ENCODE data around the gene UBXN4.
"Not testable (repeated sequence)": the region's sequence is repeated elsewhere in the genome, so short reads cannot be mapped to it uniquely, and the experiment has no call there.

The UBXN4 gene

DNA sequence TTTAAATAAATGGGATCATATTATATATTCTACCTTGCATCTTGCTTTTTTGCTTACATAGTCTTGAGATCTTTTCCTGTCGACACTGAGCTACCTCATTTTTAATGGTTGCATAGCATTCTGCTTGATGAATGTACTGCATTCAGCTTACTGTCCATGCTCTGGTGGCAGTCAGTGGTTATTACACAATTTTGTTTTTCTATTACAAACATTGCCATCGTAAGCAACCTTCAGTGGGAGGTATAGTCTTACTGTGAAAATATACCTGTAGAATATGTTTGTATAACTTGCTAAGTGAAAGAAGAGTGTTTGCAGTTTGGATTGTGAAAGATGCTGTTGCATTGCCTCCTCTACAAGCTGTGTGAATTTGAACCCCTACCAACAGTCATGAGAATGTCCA lies 43.4 kb downstream of the UBXN4 start:
- H3K9ac ChIP-seq (ENCODE audit: insufficient read length, low read depth), result no peak overlapping the region
- TF ChIP-seq ZNF274 (IDR thresholded peaks at IDR 0.05; ENCODE audit: low read depth, low read length) (no peak), YY1 (IDR thresholded peaks at IDR 0.05; ENCODE audit: insufficient read depth, insufficient read length) (no peak), SUZ12 (IDR thresholded peaks at IDR 0.05; ENCODE audit: extremely low read depth, insufficient read depth, insufficient read length) (no peak)
- no peaks in the 10 kb centered on the region for H3K4me1 ChIP-seq (ENCODE audit: insufficient read depth, insufficient read length)
- H3K36me3 ChIP-seq (ENCODE audit: insufficient read depth, insufficient read length, low read length), result peaks cover 58% of the 10 kb centered on the region
- no peaks in the 10 kb centered on the region for H3K9me3 ChIP-seq (ENCODE audit: insufficient read depth, low read length)
- no peak overlapping the region for H3K4me3 ChIP-seq (ENCODE audit: insufficient read length, low read depth)
- H3K27me3 ChIP-seq (ENCODE audit: insufficient read depth, insufficient read length), result no peaks in the 10 kb centered on the region
- no peak for DNase-seq (ENCODE audit: low read depth, low spot score)

DNA sequence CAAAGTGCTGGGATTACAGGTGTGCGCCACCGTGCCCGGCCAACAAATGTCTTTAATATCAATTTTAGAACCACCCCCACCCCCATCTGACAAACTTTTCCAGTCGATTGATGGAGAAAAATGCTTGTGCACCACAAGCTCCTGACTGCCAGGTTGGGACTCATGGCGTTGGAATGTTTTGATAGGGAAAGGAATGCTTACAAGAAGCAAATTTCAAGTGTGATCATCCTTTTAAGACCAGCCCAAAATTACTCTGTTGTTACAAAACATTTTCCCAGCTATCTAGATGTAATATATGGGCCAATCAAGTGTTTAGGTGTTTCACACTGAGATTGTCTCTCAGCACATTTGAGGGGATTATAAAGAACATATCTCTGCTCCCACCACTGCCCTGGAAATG lies 45.2 kb downstream of the UBXN4 start:
- H3K4me1 ChIP-seq (ENCODE audit: insufficient read depth, insufficient read length), result no peaks in the 10 kb centered on the region
- H3K9ac ChIP-seq (ENCODE audit: insufficient read length, low read depth), result no peak overlapping the region
- no peaks in the 10 kb centered on the region for H3K27me3 ChIP-seq (ENCODE audit: insufficient read depth, insufficient read length)
- TF ChIP-seq YY1 (IDR thresholded peaks at IDR 0.05; ENCODE audit: insufficient read depth, insufficient read length), result no peak
- TF ChIP-seq ZNF274 (IDR thresholded peaks at IDR 0.05; ENCODE audit: low read depth, low read length), result no peak
- no peak for TF ChIP-seq SUZ12 (IDR thresholded peaks at IDR 0.05; ENCODE audit: extremely low read depth, insufficient read depth, insufficient read length)
- no peak for DNase-seq (ENCODE audit: low read depth, low spot score)
- H3K9me3 ChIP-seq (ENCODE audit: insufficient read depth, low read length), result no peaks in the 10 kb centered on the region
- H3K36me3 ChIP-seq (ENCODE audit: insufficient read depth, insufficient read length, low read length), result peaks cover 40% of the 10 kb centered on the region
- H3K4me3 ChIP-seq (ENCODE audit: insufficient read length, low read depth), result no peak overlapping the region

DNA sequence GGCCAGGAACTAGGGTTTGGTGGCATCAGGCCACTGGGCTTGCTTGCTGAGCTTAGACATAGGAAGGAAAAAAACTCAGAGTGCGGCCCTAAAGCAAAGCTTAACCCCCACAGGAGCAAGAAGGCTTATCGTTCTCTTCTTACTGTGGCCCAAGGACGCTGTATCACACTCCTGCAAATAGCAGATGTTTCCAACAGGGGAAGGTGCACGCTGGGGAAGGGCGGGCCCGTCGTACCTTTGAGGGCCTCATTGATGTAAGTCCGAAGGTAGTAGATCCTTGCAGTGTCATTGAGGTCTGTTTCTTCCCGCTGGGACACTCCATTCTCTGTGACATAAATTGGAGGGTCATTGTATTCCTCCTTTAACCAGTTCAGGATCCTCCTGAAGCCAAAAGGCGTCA lies 48.8 kb downstream of the UBXN4 start:
- Histone ChIP-seq H3K4me3 (ENCODE audit: insufficient read length, low read depth) (no peak overlapping the region), H3K9me3 (ENCODE audit: insufficient read depth, low read length) (no peaks in the 10 kb centered on the region), H3K4me1 (ENCODE audit: insufficient read depth, insufficient read length) (no peaks in the 10 kb centered on the region), H3K36me3 (ENCODE audit: insufficient read depth, insufficient read length, low read length) (peaks cover 5% of the 10 kb centered on the region), H3K27me3 (ENCODE audit: insufficient read depth, insufficient read length) (no peaks in the 10 kb centered on the region), H3K9ac (ENCODE audit: insufficient read length, low read depth) (no peak overlapping the region)
- no peak for TF ChIP-seq YY1 (IDR thresholded peaks at IDR 0.05; ENCODE audit: insufficient read depth, insufficient read length)
- no peak for TF ChIP-seq SUZ12 (IDR thresholded peaks at IDR 0.05; ENCODE audit: extremely low read depth, insufficient read depth, insufficient read length)
- TF ChIP-seq ZNF274 (IDR thresholded peaks at IDR 0.05; ENCODE audit: low read depth, low read length), result no peak
- DNase-seq (ENCODE audit: low read depth, low spot score), result no peak

DNA sequence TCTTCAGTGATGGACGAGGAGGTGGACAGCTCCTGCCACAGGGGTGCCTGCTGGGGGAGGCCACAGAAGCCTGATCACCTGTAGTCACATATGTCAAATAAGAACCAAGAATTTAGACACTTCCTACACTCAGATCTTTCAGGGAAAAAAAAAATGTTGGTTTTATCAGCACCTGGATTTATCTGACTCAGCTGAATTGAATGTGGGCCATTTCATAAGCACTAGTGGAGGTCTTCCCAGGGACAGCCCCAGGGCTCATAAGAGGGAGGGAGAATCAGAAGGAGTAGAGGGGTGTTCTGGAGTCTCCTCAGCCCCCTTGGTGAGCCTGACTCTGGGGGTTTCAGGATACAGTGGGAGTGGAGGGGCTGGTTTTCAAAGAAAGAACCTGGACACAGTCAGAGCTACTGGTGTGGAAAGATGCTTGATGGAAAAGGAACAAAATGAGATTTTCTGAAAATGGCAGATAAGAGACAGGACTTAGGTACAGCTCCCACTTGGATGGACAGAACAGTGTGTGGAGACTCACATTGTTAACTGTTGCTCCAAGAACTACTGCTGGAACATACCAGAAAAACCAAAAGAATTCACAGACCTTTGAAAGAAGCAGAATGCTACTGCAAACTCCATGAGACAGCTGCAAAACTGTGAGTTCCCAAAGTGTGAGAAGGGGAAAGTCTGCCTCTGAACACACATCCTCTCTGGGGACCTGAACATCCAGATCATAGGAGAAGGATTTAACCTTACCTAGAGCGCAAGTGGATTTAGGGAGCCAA lies 49.9 kb downstream of the UBXN4 start:
- H3K4me3 ChIP-seq (ENCODE audit: insufficient read length, low read depth), result no peak overlapping the region
- no peaks in the 10 kb centered on the region for H3K4me1 ChIP-seq (ENCODE audit: insufficient read depth, insufficient read length)
- H3K27me3 ChIP-seq (ENCODE audit: insufficient read depth, insufficient read length), result no peaks in the 10 kb centered on the region
- H3K9me3 ChIP-seq (ENCODE audit: insufficient read depth, low read length), result no peaks in the 10 kb centered on the region
- no peak for DNase-seq (ENCODE audit: low read depth, low spot score)
- no peak for TF ChIP-seq SUZ12 (IDR thresholded peaks at IDR 0.05; ENCODE audit: extremely low read depth, insufficient read depth, insufficient read length)
- TF ChIP-seq ZNF274 (IDR thresholded peaks at IDR 0.05; ENCODE audit: low read depth, low read length), result no peak
- no peak for TF ChIP-seq YY1 (IDR thresholded peaks at IDR 0.05; ENCODE audit: insufficient read depth, insufficient read length)
- H3K36me3 ChIP-seq (ENCODE audit: insufficient read depth, insufficient read length, low read length), result no peaks in the 10 kb centered on the region
- no peak overlapping the region for H3K9ac ChIP-seq (ENCODE audit: insufficient read length, low read depth)

DNA sequence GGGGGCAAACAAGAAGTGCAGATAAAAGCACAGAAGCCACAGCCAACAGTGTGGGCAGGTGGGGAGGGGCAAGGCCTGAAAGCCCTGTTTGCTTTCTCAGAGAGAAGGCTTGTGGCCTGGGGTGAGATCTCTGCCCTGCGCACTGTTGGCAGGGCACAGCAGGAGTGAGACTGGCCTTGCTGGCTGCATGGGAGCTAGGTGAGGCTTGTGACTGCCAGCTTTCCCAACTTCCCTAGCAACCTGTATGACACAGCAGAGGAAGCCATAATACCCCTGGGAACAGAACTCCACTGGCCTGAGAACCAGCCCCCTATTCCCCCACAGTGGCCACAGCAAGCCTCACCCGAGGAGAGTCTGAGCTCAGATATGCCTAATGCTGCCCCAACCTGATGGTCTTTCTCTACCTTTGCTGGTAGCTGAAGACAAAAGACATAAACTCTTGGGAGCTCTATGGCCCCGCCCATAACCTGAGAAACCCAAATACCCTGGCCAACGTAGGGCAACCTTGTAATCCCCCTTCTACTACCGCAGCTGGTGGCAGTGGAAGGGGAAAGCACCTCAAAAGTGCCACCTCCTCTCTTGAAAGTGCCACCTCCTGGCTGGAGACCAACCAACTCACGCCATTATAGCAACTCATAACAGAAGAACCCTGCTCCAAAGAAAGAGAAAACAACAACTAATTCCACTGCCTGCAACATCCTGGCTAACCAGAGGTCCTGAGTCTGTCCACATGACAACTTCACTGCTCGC lies 50.9 kb downstream of the UBXN4 start:
- no peak for TF ChIP-seq ZNF274 (IDR thresholded peaks at IDR 0.05; ENCODE audit: low read depth, low read length)
- TF ChIP-seq SUZ12 (IDR thresholded peaks at IDR 0.05; ENCODE audit: extremely low read depth, insufficient read depth, insufficient read length), result no peak
- TF ChIP-seq YY1 (IDR thresholded peaks at IDR 0.05; ENCODE audit: insufficient read depth, insufficient read length), result no peak
- no peaks in the 10 kb centered on the region for H3K9me3 ChIP-seq (ENCODE audit: insufficient read depth, low read length)
- no peak overlapping the region for H3K4me3 ChIP-seq (ENCODE audit: insufficient read length, low read depth)
- no peaks in the 10 kb centered on the region for H3K4me1 ChIP-seq (ENCODE audit: insufficient read depth, insufficient read length)
- no peaks in the 10 kb centered on the region for H3K36me3 ChIP-seq (ENCODE audit: insufficient read depth, insufficient read length, low read length)
- H3K9ac ChIP-seq (ENCODE audit: insufficient read length, low read depth), result no peak overlapping the region
- no peaks in the 10 kb centered on the region for H3K27me3 ChIP-seq (ENCODE audit: insufficient read depth, insufficient read length)
- no peak for DNase-seq (ENCODE audit: low read depth, low spot score)

DNA sequence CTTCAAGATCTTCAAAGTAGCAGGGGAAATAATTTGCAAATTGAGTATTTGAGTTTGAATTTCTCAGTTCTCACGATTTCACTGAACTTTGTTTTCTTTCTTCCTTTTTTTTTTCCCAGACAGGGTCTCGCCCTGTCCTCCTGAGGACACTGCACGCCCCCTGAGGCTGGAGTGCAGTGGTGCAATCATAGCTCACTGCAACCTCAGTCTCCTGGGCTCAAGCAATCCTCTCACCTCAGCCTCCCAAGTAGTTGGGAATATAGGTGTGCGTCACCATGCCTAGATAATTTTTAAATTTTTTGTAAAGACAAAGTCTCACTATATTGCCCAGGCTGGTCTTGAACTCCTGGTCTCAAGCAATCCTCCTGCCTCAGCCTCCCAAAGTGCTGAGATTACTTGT lies 54.0 kb downstream of the UBXN4 start:
- not testable (repeated sequence) for H3K4me1 ChIP-seq (ENCODE audit: insufficient read depth, insufficient read length); DNase-seq (ENCODE audit: low read depth, low spot score); H3K27me3 ChIP-seq (ENCODE audit: insufficient read depth, insufficient read length); H3K9ac ChIP-seq (ENCODE audit: insufficient read length, low read depth); H3K4me3 ChIP-seq (ENCODE audit: insufficient read length, low read depth); H3K36me3 ChIP-seq (ENCODE audit: insufficient read depth, insufficient read length, low read length)
- H3K9me3 ChIP-seq (ENCODE audit: insufficient read depth, low read length), result peaks cover 16% of the 10 kb centered on the region

DNA sequence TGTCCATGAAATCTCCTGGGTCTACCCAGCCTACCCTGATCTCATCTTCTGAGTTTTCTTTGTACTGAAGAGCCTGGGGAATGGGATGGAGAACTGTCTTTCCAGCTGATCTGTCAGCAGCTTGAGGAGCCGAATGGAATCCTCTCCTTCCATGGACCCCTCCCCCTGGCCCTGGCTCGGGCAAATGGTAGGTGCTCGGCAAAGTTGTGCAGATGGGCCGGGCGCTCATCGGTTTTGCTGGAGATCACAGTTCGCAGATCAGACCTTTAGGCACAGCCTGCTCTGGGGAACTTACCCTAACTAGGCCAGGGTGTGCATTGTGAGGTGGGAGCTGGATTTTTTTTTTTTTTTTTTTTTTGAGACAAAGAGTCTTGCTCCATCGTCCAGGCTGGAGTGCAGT lies 55.0 kb downstream of the UBXN4 start:
- peaks cover 25% of the 10 kb centered on the region for H3K9me3 ChIP-seq (ENCODE audit: insufficient read depth, low read length)
- H3K36me3 ChIP-seq (ENCODE audit: insufficient read depth, insufficient read length, low read length), result no peaks in the 10 kb centered on the region
- no peak overlapping the region for H3K4me3 ChIP-seq (ENCODE audit: insufficient read length, low read depth)
- no peak overlapping the region for H3K9ac ChIP-seq (ENCODE audit: insufficient read length, low read depth)
- TF ChIP-seq YY1 (IDR thresholded peaks at IDR 0.05; ENCODE audit: insufficient read depth, insufficient read length) (no peak), SUZ12 (IDR thresholded peaks at IDR 0.05; ENCODE audit: extremely low read depth, insufficient read depth, insufficient read length) (no peak), ZNF274 (IDR thresholded peaks at IDR 0.05; ENCODE audit: low read depth, low read length) (no peak)
- no peak for DNase-seq (ENCODE audit: low read depth, low spot score)
- H3K27me3 ChIP-seq (ENCODE audit: insufficient read depth, insufficient read length), result no peaks in the 10 kb centered on the region
- no peaks in the 10 kb centered on the region for H3K4me1 ChIP-seq (ENCODE audit: insufficient read depth, insufficient read length)

All from NT2/D1 (cell line).